Activated B cell treated with CpG ODN at 0.5 μM for 24 hours (primary cell): ENCODE results near the gene KLC1. TPM values are rescaled to one million over a fixed set of nuclear protein-coding genes. Genes with fewer than 3 reads are reported as not detected.
A peak's percentile ranks its signal among the peaks of the same experiment; 100 is the strongest.

Experiments used
- ATAC-seq: fragments of 200-7000 bp; cut with Tn5 transposase; one replicate; pipeline ENCODE4 v1.10.0; 2021; ENCODE audit warnings: low read depth, mild to moderate bottlenecking, moderate library complexity
- CTCF ChIA-PET: fragments of 350-600 bp; sonication (Branson Sonifier 250); formaldehyde crosslinking; loops from one replicate; lab custom pipeline; 2021; ENCODE audit warnings: antibody characterized with exemption; lab: Charles Lee
- POLR2A ChIA-PET: fragments of 350-600 bp; sonication (Branson Sonifier 250); formaldehyde crosslinking; loops from one replicate; lab custom pipeline; 2021; ENCODE audit warnings: antibody characterized with exemption; lab: Charles Lee
- DNase-seq: peaks from one replicate; pipeline ENCODE4 v3.0.0; 2022
- H3K27ac Mint-ChIP-seq: one replicate; pipeline ENCODE4 v1.8.0; 2020; ENCODE audit warnings: mixed read lengths
- H3K27me3 Mint-ChIP-seq: one replicate; pipeline ENCODE4 v1.8.0; 2021; ENCODE audit warnings: mixed read lengths
- H3K36me3 Mint-ChIP-seq: one replicate; pipeline ENCODE4 v1.8.0; 2021; ENCODE audit warnings: low read depth, mixed read lengths
- H3K4me1 Mint-ChIP-seq: one replicate; pipeline ENCODE4 v1.8.0; 2021; ENCODE audit warnings: mixed read lengths
- H3K4me3 Mint-ChIP-seq: one replicate; pipeline ENCODE4 v1.8.0; 2020; ENCODE audit warnings: mild to moderate bottlenecking, mixed read lengths
- H3K9me3 Mint-ChIP-seq: one replicate; pipeline ENCODE4 v1.8.0; 2020; ENCODE audit warnings: mixed read lengths
- CTCF ChIP-seq: fragments of 200-600 bp; IDR thresholded peaks from one replicate; pipeline ENCODE4 v1.8.0; 2022; ENCODE audit warnings: antibody characterized with exemption, mild to moderate bottlenecking
- intact Hi-C: fragments of 100-400 bp; cut with micrococcal nuclease; formaldehyde crosslinking; loops from one replicate; pipeline ENCODE4 v1.15.1; 2024
- total RNA-seq: library from RNA; stranded (reverse); gene quantifications from 2 replicates; pipeline ENCODE4 v1.2.3, GENCODE V29; 2022

Gene KLC1
- total RNA-seq, 1 donor from 2014 or later = 153 TPM

- no peaks in the 10 kb centered on the region for H3K9me3 Mint-ChIP-seq
- H3K27ac Mint-ChIP-seq = peak overlapping the region; percentile 7
- CTCF ChIA-PET = no interaction called here
- POLR2A ChIA-PET = interaction anchor here (0.6 kb wide), 1 partner anchor 250 kb away, joined by 3 read pairs; no protein-coding TSS in a partner anchor
- intact Hi-C loops = no loop called here
- DNase-seq = no peak
- TF ChIP-seq CTCF = no peak
- peaks cover 7% of the 10 kb centered on the region for H3K36me3 Mint-ChIP-seq
- no peaks in the 10 kb centered on the region for H3K27me3 Mint-ChIP-seq
- peak; percentile 71 for ATAC-seq
- peaks cover 17% of the 10 kb centered on the region for H3K4me1 Mint-ChIP-seq
- peak overlapping the region; percentile 32 for H3K4me3 Mint-ChIP-seq
Observed at GRCh38 chr14:103593577-103593976, 35.4 kb upstream of the KLC1 start.

- peaks cover 3% of the 10 kb centered on the region for H3K36me3 Mint-ChIP-seq
- no peaks in the 10 kb centered on the region for H3K27me3 Mint-ChIP-seq
- POLR2A ChIA-PET = no interaction called here
- no peak for TF ChIP-seq CTCF
- intact Hi-C loops = no loop called here
- DNase-seq (no peak), ATAC-seq (no peak)
- H3K4me3 Mint-ChIP-seq = no peak overlapping the region
- H3K27ac Mint-ChIP-seq = no peak overlapping the region
- no peaks in the 10 kb centered on the region for H3K9me3 Mint-ChIP-seq
- H3K4me1 Mint-ChIP-seq = peaks cover 17% of the 10 kb centered on the region
- CTCF ChIA-PET = no interaction called here
Observed at GRCh38 chr14:103594265-103594664, 34.7 kb upstream of the KLC1 start.

- Mint-ChIP-seq H3K27me3 (no peaks in the 10 kb centered on the region), H3K27ac (no peak overlapping the region), H3K4me3 (no peak overlapping the region), H3K36me3 (no peaks in the 10 kb centered on the region), H3K9me3 (no peaks in the 10 kb centered on the region), H3K4me1 (peaks cover 17% of the 10 kb centered on the region)
- TF ChIP-seq CTCF = no peak
- CTCF ChIA-PET = no interaction called here
- intact Hi-C loops = no loop called here
- DNase-seq = no peak
- POLR2A ChIA-PET = no interaction called here
- ATAC-seq = no peak
Observed at GRCh38 chr14:103597623-103598377, 31.2 kb upstream of the KLC1 start.

GRCh38 chr14:103600503-103600902 is 28.5 kb upstream of the KLC1 start:
- no peak overlapping the region for H3K4me3 Mint-ChIP-seq
- no peak overlapping the region for H3K27ac Mint-ChIP-seq
- CTCF ChIA-PET = no interaction called here
- ATAC-seq (no peak), DNase-seq (no peak)
- H3K4me1 Mint-ChIP-seq = no peaks in the 10 kb centered on the region
- intact Hi-C loops = no loop called here
- no peaks in the 10 kb centered on the region for H3K36me3 Mint-ChIP-seq
- H3K27me3 Mint-ChIP-seq = no peaks in the 10 kb centered on the region
- H3K9me3 Mint-ChIP-seq = no peaks in the 10 kb centered on the region
- POLR2A ChIA-PET = no interaction called here
- no peak for TF ChIP-seq CTCF

GRCh38 chr14:103604620-103605019 is 24.4 kb upstream of the KLC1 start:
- Mint-ChIP-seq H3K9me3 (no peaks in the 10 kb centered on the region), H3K4me3 (no peak overlapping the region), H3K4me1 (peaks cover 18% of the 10 kb centered on the region), H3K36me3 (no peaks in the 10 kb centered on the region), H3K27me3 (peaks cover 6% of the 10 kb centered on the region), H3K27ac (no peak overlapping the region)
- intact Hi-C loops = no loop called here
- no peak for TF ChIP-seq CTCF
- ChIA-PET POLR2A (interaction anchor here (1.0 kb wide), 1 partner anchor 23 kb away, joined by 3 read pairs; no protein-coding TSS in a partner anchor), CTCF (no interaction called here)
- ATAC-seq = no peak
- no peak for DNase-seq
